DND-41 (cell line): Measurements from ENCODE around the gene MYLK3.
"Not testable (repeated sequence)": the region's sequence is repeated elsewhere in the genome, so short reads cannot be mapped to it uniquely, and the experiment has no call there.

Experiments used
- ATAC-seq: fragments of 200-7000 bp; cut with Tn5 transposase; 3 replicates; pipeline ENCODE4 v1.9.1; 2021; ENCODE audit warnings: low read depth; ENCODE audit not compliant: insufficient read depth
- DNase-seq: peaks from one replicate; pipeline ENCODE4 v3.0.0-alpha.2; 2020
- H2AFZ ChIP-seq: 2 replicates; pipeline ENCODE4 v1.6.0; 2012; ENCODE audit warnings: low read depth, low read length
- H3K27ac ChIP-seq: 2 replicates; pipeline ENCODE4 v1.5.1; 2012; ENCODE audit warnings: low read length, inconsistent platforms
- H3K27me3 ChIP-seq: fragments of 200-600 bp; sonication (generic); 2 replicates; pipeline ENCODE4 v1.6.0; 2012; ENCODE audit warnings: low read length, mild to moderate bottlenecking, inconsistent platforms; ENCODE audit not compliant: insufficient read depth, poor library complexity
- H3K36me3 ChIP-seq: 2 replicates; pipeline ENCODE4 v1.5.1; 2012; ENCODE audit warnings: low read length, inconsistent platforms; ENCODE audit not compliant: insufficient read depth
- H3K4me1 ChIP-seq: 2 replicates; pipeline ENCODE4 v1.5.1; 2012; ENCODE audit warnings: mild to moderate bottlenecking, low read length; ENCODE audit not compliant: insufficient read depth
- H3K4me2 ChIP-seq: 2 replicates; pipeline ENCODE4 v1.6.0; 2012; ENCODE audit warnings: mild to moderate bottlenecking, moderate library complexity, low read length, inconsistent platforms; ENCODE audit not compliant: insufficient read depth
- H3K4me3 ChIP-seq, 2 experiments: fragments of 200-600 bp in 1 of 2; shearing (Covaris generic) in 1 of 2; 2 replicates each; pipeline ENCODE4 v1.5.1; 2012 to 2016; ENCODE audit warnings: inconsistent platforms in 2 of 2, low read length in 2 of 2, mild to moderate bottlenecking in 2 of 2, low read depth in 1 of 2, moderate library complexity in 1 of 2
- H3K79me2 ChIP-seq: 2 replicates; pipeline ENCODE4 v1.6.0; 2012; ENCODE audit warnings: low read length, inconsistent platforms; ENCODE audit not compliant: insufficient read depth
- H3K9ac ChIP-seq: 2 replicates; pipeline ENCODE4 v1.6.0; 2012; ENCODE audit warnings: low read depth, mild to moderate bottlenecking, inconsistent platforms, low read length, moderate library complexity
- H3K9me3 ChIP-seq: 2 replicates; pipeline ENCODE4 v1.5.1; 2012; ENCODE audit warnings: low read length, moderate library complexity, mild to moderate bottlenecking, inconsistent platforms; ENCODE audit not compliant: insufficient read depth, severe bottlenecking
- H4K20me1 ChIP-seq: 2 replicates; pipeline ENCODE4 v1.6.0; 2012; ENCODE audit warnings: low read length; ENCODE audit not compliant: insufficient read depth
- EZH2 ChIP-seq: IDR thresholded peaks from 3 replicates; pipeline ENCODE4 v1.6.1; 2012; ENCODE audit warnings: borderline replicate concordance, low read depth, mild to moderate bottlenecking, moderate library complexity, low read length, inconsistent platforms; ENCODE audit not compliant: severe bottlenecking
- TF ChIP-seq, protein P1 (sequence below): IDR thresholded peaks from 2 replicates; pipeline ENCODE4 v1.5.1; 2012; ENCODE audit warnings: borderline replicate concordance, low read length, moderate library complexity, mild to moderate bottlenecking; ENCODE audit not compliant: poor library complexity, severe bottlenecking; ENCODE audit errors: extremely low read depth

Gene MYLK3

DNA sequence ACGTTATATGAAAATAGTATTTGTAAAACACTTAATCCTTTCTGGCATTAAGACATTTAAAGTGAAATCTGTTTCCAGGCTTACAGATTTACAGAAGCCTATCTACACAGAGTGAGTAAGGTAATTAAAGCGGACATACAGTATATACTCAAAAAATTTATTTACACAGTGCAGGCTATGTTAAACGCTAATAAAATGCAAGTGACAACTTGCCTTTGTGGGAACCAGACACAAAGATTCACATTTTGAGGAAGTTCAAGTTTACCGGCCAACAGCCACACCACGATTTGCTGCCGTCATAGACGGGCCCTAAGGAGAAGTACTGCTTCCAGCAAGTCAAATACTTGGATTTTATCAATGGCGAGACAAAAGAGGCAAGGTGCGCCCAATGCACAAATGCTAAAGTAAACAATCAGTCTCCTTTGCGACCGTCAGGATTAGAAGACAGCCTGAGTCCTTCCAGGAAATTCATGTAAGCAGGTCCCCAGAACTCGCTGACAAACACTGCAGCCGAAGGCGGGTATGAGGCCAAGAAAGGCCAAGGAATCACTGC lies 60.0 kb downstream of the MYLK3 start:
- Histone ChIP-seq H3K79me2 (peaks cover 92% of the 10 kb centered on the region), H3K27ac (peak overlapping the region; percentile 68), H3K9me3 (no peaks in the 10 kb centered on the region), H3K4me2 (peak overlapping the region; percentile 89), H3K36me3 (peaks cover 31% of the 10 kb centered on the region), H3K9ac (peak overlapping the region; percentile 93), H3K27me3 (no peaks in the 10 kb centered on the region), H4K20me1 (peaks cover 70% of the 10 kb centered on the region), H3K4me3 (peak overlapping the region; percentile 60 to 98), H2AFZ (peak overlapping the region; percentile 84), H3K4me1 (peaks cover 48% of the 10 kb centered on the region)
- DNase-seq (no peak), ATAC-seq (no peak)
- TF ChIP-seq, protein P1, sequence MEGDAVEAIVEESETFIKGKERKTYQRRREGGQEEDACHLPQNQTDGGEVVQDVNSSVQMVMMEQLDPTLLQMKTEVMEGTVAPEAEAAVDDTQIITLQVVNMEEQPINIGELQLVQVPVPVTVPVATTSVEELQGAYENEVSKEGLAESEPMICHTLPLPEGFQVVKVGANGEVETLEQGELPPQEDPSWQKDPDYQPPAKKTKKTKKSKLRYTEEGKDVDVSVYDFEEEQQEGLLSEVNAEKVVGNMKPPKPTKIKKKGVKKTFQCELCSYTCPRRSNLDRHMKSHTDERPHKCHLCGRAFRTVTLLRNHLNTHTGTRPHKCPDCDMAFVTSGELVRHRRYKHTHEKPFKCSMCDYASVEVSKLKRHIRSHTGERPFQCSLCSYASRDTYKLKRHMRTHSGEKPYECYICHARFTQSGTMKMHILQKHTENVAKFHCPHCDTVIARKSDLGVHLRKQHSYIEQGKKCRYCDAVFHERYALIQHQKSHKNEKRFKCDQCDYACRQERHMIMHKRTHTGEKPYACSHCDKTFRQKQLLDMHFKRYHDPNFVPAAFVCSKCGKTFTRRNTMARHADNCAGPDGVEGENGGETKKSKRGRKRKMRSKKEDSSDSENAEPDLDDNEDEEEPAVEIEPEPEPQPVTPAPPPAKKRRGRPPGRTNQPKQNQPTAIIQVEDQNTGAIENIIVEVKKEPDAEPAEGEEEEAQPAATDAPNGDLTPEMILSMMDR = no peak
- TF ChIP-seq EZH2 = no peak

DNA sequence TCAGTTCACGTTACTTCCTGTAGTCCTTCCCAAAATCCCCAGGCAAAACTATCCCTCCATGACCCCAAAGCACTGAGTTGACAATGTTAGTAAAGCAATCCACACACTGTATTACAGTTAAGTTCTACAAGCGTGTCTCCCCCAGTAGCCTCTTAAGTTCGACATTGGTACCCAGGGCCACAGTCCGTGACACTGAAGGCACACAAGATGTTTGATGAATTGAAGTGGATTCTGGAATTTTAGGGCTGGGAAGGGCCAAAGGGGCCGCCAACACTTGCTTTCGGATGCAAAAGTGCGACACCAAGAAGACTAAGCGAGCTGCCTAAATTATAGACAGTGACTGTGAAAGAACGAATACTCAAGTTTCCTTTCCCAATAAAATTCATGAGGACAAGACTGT lies 60.7 kb downstream of the MYLK3 start:
- H3K79me2 ChIP-seq = peaks cover 94% of the 10 kb centered on the region
- H3K9me3 ChIP-seq = no peaks in the 10 kb centered on the region
- peaks cover 74% of the 10 kb centered on the region for H4K20me1 ChIP-seq
- H3K27ac ChIP-seq = peak overlapping the region; percentile 68; the same call in 1 of the 2 replicates
- no peaks in the 10 kb centered on the region for H3K27me3 ChIP-seq
- peak overlapping the region; percentile 60 to 98; a peak in 3 of 4 replicates for H3K4me3 ChIP-seq
- no peak for ATAC-seq
- H3K4me1 ChIP-seq = peaks cover 47% of the 10 kb centered on the region
- peak overlapping the region; percentile 89 for H3K4me2 ChIP-seq
- peak overlapping the region; percentile 93 for H3K9ac ChIP-seq
- DNase-seq = no peak
- TF ChIP-seq EZH2 = no peak
- TF ChIP-seq, protein P1 = no peak
- peaks cover 26% of the 10 kb centered on the region for H3K36me3 ChIP-seq
- no peak overlapping the region for H2AFZ ChIP-seq

DNA sequence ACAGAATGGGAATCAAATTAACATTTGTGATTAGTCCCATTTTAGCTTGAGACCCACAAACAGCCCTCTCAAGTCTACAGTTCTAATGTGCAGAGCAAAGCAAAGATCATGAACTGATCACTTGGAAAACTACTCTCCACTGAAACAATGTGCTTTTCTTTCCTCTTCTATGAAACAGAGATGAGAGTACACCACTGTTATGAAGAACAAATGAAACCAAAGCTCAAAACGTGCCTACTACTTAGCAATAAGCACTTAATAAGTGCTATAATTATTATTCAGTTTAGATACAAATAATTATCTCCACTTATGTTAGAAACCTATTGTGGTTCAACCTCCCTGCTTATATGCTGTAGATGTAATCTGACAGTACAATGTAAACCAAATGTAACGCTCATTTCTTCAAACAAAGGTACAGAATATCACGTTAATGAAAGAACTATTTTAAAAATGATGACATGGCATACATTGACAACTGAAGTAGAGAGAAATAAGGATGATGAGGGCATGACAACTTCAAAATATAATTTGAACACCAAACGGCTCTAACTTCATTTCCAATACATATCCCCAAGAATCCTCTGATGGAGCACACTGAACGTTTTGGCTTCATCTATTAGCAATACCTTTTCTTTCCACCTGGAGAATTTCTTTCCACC lies 61.2 kb downstream of the MYLK3 start:
- H2AFZ ChIP-seq = no peak overlapping the region
- DNase-seq (no peak), ATAC-seq (no peak)
- TF ChIP-seq EZH2 = no peak
- TF ChIP-seq, protein P1 = no peak
- H3K27ac ChIP-seq = no peak overlapping the region
- peaks cover 74% of the 10 kb centered on the region for H4K20me1 ChIP-seq
- peak overlapping the region; percentile 93; the same call in 1 of the 2 replicates for H3K9ac ChIP-seq
- H3K4me2 ChIP-seq = peak overlapping the region; percentile 89
- H3K4me3 ChIP-seq = peak overlapping the region in 1 of 2 experiments; percentile 98; a peak in 2 of 4 replicates
- peaks cover 47% of the 10 kb centered on the region for H3K4me1 ChIP-seq
- H3K36me3 ChIP-seq = peaks cover 25% of the 10 kb centered on the region
- H3K9me3 ChIP-seq = no peaks in the 10 kb centered on the region
- H3K79me2 ChIP-seq = peaks cover 94% of the 10 kb centered on the region
- H3K27me3 ChIP-seq = no peaks in the 10 kb centered on the region

DNA sequence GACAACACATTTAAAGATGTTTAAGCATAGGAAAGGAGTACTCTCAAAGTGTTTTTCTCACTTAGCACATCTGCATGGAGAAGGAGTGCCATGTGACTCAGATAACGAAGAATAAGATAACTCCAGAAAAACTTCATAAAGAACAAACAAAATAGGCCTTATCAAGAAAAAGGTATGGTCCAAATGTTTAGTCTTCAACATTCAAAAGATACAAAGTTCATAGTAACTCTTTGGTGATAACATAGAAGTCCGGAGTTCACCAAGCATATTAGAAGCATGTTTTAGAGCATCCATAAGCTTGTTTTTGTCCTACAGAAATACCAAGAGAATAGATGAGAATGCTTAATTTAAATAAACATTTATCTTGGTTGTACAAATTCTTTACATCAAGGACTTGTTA lies 66.3 kb downstream of the MYLK3 start:
- not testable (repeated sequence) for DNase-seq, H3K4me2 ChIP-seq, H3K9me3 ChIP-seq, H3K4me3 ChIP-seq, H3K27ac ChIP-seq, H2AFZ ChIP-seq, H3K9ac ChIP-seq, ATAC-seq, H3K27me3 ChIP-seq
- Histone ChIP-seq H4K20me1 (peaks cover 34% of the 10 kb centered on the region; the same call in 1 of the 2 replicates), H3K79me2 (peaks cover 60% of the 10 kb centered on the region), H3K36me3 (peaks cover 44% of the 10 kb centered on the region), H3K4me1 (peaks cover 19% of the 10 kb centered on the region)

DNA sequence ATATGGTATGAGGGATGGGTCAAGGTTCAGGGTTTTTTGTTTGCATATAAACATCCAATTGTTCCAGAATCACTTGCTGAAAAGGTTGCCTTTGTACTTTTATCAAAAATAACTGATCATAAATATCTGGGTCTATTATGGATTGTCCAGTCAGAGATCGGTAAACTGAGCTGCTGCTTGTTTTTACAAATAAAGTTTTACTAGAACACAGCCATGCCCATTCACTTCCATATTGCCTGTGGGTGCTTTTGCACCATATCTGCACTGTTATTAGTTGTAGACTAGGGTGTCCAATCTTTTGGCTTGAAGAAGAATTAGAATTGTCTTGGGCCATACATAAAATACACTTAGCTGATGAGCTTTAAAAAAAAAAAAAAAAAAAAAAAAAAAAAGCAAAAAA lies 70.2 kb downstream of the MYLK3 start:
- not testable (repeated sequence) for H3K9ac ChIP-seq, H4K20me1 ChIP-seq, H3K4me2 ChIP-seq, H3K9me3 ChIP-seq, H3K27me3 ChIP-seq, DNase-seq, H2AFZ ChIP-seq, H3K4me1 ChIP-seq, H3K4me3 ChIP-seq, ATAC-seq, H3K27ac ChIP-seq
- peaks cover 76% of the 10 kb centered on the region for H3K36me3 ChIP-seq
- H3K79me2 ChIP-seq = peaks cover 20% of the 10 kb centered on the region
